HFFc6 (cell line): ENCODE data around the gene KCNMB2. TPM values are rescaled to one million over a fixed set of nuclear protein-coding genes. Genes with fewer than 3 reads are reported as not detected.
"Not testable (repeated sequence)": the region's sequence is repeated elsewhere in the genome, so short reads cannot be mapped to it uniquely, and the experiment has no call there.

Source experiments
- DNase-seq: peaks from one replicate; pipeline ENCODE4 v3.0.0-alpha.2; 2018
- H3K27ac Mint-ChIP-seq: 2 replicates; pipeline ENCODE4 v1.8.0; 2020; ENCODE audit warnings: mild to moderate bottlenecking, mixed read lengths
- H3K27me3 Mint-ChIP-seq: 2 replicates; pipeline ENCODE4 v1.8.0; 2021; ENCODE audit warnings: mild to moderate bottlenecking, moderate library complexity, mixed read lengths; ENCODE audit not compliant: insufficient read depth
- H3K36me3 Mint-ChIP-seq: 2 replicates; pipeline ENCODE4 v1.8.0; 2021; ENCODE audit warnings: low read depth, mixed read lengths
- H3K4me1 Mint-ChIP-seq: 2 replicates; pipeline ENCODE4 v1.8.0; 2020; ENCODE audit warnings: low read depth, mixed read lengths
- H3K4me3 Mint-ChIP-seq: 2 replicates; pipeline ENCODE4 v1.8.0; 2020; ENCODE audit warnings: mild to moderate bottlenecking, moderate library complexity, mixed read lengths
- H3K9me3 Mint-ChIP-seq: 2 replicates; pipeline ENCODE4 v1.8.0; 2020; ENCODE audit warnings: mild to moderate bottlenecking, mixed read lengths
- total RNA-seq, 6 experiments: library from RNA; stranded (reverse); fragmentation: NEBNext Ultra II Directional; extraction: Animal tissue kit (Norgen Biotek cat#: 25700); gene quantifications; 2 replicates in 1 of 6; 3 replicates in 5 of 6; pipeline ENCODE4 v1.2.3, GENCODE V29; 2021
- TF ChIP-seq, protein P1 (sequence below): fragments of 200-600 bp; sonication (generic); IDR thresholded peaks from 2 replicates; pipeline ENCODE4 v1.5.0; 2021; ENCODE audit warnings: antibody characterized with exemption, mild to moderate bottlenecking

KCNMB2 gene
- total RNA-seq, 6 experiments from 2014 or later: not detected

- Mint-ChIP-seq H3K4me3 (no peak overlapping the region), H3K36me3 (no peaks in the 10 kb centered on the region), H3K27me3 (peaks cover 2% of the 10 kb centered on the region; the same call in 1 of the 2 replicates), H3K4me1 (no peaks in the 10 kb centered on the region), H3K9me3 (peaks cover 30% of the 10 kb centered on the region), H3K27ac (no peak overlapping the region)
- DNase-seq: no peak
- TF ChIP-seq, protein P1, sequence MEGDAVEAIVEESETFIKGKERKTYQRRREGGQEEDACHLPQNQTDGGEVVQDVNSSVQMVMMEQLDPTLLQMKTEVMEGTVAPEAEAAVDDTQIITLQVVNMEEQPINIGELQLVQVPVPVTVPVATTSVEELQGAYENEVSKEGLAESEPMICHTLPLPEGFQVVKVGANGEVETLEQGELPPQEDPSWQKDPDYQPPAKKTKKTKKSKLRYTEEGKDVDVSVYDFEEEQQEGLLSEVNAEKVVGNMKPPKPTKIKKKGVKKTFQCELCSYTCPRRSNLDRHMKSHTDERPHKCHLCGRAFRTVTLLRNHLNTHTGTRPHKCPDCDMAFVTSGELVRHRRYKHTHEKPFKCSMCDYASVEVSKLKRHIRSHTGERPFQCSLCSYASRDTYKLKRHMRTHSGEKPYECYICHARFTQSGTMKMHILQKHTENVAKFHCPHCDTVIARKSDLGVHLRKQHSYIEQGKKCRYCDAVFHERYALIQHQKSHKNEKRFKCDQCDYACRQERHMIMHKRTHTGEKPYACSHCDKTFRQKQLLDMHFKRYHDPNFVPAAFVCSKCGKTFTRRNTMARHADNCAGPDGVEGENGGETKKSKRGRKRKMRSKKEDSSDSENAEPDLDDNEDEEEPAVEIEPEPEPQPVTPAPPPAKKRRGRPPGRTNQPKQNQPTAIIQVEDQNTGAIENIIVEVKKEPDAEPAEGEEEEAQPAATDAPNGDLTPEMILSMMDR: no peak
Measured at GRCh38 chr3:178514401-178514800, 21.8 kb upstream of the KCNMB2 start.

- H3K27me3 Mint-ChIP-seq, H3K27ac Mint-ChIP-seq, H3K4me1 Mint-ChIP-seq, H3K36me3 Mint-ChIP-seq, DNase-seq, H3K4me3 Mint-ChIP-seq: not testable (repeated sequence)
- peaks cover 26% of the 10 kb centered on the region for H3K9me3 Mint-ChIP-seq
Measured at GRCh38 chr3:178515076-178515744, 21.0 kb upstream of the KCNMB2 start.

- Mint-ChIP-seq H3K9me3 (peaks cover 17% of the 10 kb centered on the region), H3K4me1 (no peaks in the 10 kb centered on the region), H3K27me3 (peaks cover 2% of the 10 kb centered on the region; the same call in 1 of the 2 replicates), H3K36me3 (no peaks in the 10 kb centered on the region), H3K27ac (no peak overlapping the region), H3K4me3 (no peak overlapping the region)
- DNase-seq: no peak
- TF ChIP-seq, protein P1: no peak
Measured at GRCh38 chr3:178517665-178518334, 18.4 kb upstream of the KCNMB2 start.

GRCh38 chr3:178518660-178519396 lies 17.4 kb upstream of the KCNMB2 start:
- TF ChIP-seq, protein P1: no peak
- peaks cover 10% of the 10 kb centered on the region for H3K9me3 Mint-ChIP-seq
- peaks cover 2% of the 10 kb centered on the region; the same call in 1 of the 2 replicates for H3K27me3 Mint-ChIP-seq
- no peaks in the 10 kb centered on the region for H3K36me3 Mint-ChIP-seq
- DNase-seq: no peak
- H3K4me3 Mint-ChIP-seq: no peak overlapping the region
- no peaks in the 10 kb centered on the region for H3K4me1 Mint-ChIP-seq
- H3K27ac Mint-ChIP-seq: no peak overlapping the region

DNA sequence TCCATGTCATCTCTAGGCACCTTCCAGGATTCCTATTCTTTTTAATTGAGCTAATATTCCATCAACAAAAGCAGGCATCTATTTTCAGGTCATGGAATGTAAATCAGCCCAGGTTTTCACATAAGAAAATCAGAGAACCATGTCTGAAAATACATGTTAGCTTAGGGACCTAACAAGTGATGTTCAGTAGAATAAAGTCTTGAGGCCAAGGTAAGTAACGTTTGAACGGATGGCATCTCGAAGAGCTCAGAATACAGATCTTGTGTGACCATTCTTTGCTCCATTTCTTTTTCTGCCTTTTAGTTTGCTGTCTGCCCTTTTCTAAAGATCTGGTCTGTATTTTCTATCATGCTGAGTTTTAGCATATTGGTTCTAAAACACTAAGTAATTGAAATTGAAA lies 16.5 kb upstream of the KCNMB2 start:
- no peaks in the 10 kb centered on the region for H3K4me1 Mint-ChIP-seq
- no peak for DNase-seq

More for the DNA sequence above, 16.5 kb upstream of the KCNMB2 start:
- Mint-ChIP-seq H3K9me3 (peaks cover 6% of the 10 kb centered on the region), H3K27me3 (peaks cover 2% of the 10 kb centered on the region; the same call in 1 of the 2 replicates), H3K4me3 (no peak overlapping the region), H3K36me3 (no peaks in the 10 kb centered on the region), H3K27ac (no peak overlapping the region)
- TF ChIP-seq, protein P1: no peak
